SK-N-MC (cell line): Measurements from ENCODE around the gene GSTM4.
"Not testable (repeated sequence)": the region's sequence is repeated elsewhere in the genome, so short reads cannot be mapped to it uniquely, and the experiment has no call there.

Source experiments
- EZH2 ChIP-seq: fragments of 200-600 bp; sonication (generic); IDR thresholded peaks from one replicate; pipeline ENCODE4 v1.6.1; 2017; ENCODE audit warnings: antibody characterized with exemption
- POLR2AphosphoS5 ChIP-seq: IDR thresholded peaks from 2 replicates; pipeline ENCODE4 v1.6.1; 2012; ENCODE audit warnings: mild to moderate bottlenecking, low read depth, low read length, borderline replicate concordance

DNA sequence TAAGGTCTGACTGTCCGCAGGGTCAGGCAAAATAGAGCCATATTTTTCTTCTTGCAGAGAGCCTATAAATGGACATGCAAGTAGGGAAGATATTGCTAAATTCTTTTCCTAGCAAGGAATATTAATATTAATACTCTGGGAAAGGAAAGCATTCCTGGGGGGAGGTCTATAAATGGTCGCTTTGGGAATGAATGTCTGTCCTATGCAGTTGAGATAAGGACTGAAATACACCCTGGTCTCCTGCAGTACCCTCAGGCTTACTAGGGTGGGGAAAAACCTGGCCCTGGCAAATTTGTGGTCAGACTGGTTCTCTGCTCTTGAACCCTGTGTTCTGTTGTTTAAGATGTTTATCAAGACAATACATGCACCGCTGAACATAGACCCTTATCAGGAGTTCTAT is 47.0 kb downstream of the GSTM4 start:
- not testable (repeated sequence) for TF ChIP-seq EZH2, POLR2AphosphoS5
